HepG2 (cell line): ENCODE data around the gene VSIG2. TPM values are rescaled to one million over a fixed set of nuclear protein-coding genes. Genes with fewer than 3 reads are reported as not detected.

ENCODE experiments used
- ATAC-seq: fragments of 200-7000 bp; cut with Tn5 transposase; 3 replicates; pipeline ENCODE4 v1.9.1; 2020; ENCODE audit warnings: mild to moderate bottlenecking, moderate library complexity
- BruUV-seq: library from RNA; stranded (reverse); fragments of 400-500 nt; replicated peaks from 2 replicates; lab custom pipeline; 2021; lab: Mats Ljungman, UMichigan
- CTCF ChIA-PET: fragments of 300-600 bp; formaldehyde crosslinking; extraction: SDS; loops from one replicate; lab custom pipeline; 2021; ENCODE audit warnings: low total read pairs, inconsistent platforms, low intra/inter-chr PET ratio; lab: Yijun Ruan, JAX
- POLR2A ChIA-PET: fragments of 350-600 bp; sonication (Branson Sonifier 250); formaldehyde crosslinking; loops from one replicate; lab custom pipeline; 2020; ENCODE audit warnings: antibody characterized with exemption, inconsistent platforms; lab: Yijun Ruan, JAX
- DNase-seq: peaks from one replicate; pipeline ENCODE4 v3.0.0-alpha.2; 2015; ENCODE audit warnings: low spot score
- FAIRE-seq: peaks from 3 replicates; lab custom pipeline; 2011; peaks lifted over from hg19 to GRCh38; lab: Jason Lieb, UNC
- H2AFZ ChIP-seq: one replicate; pipeline ENCODE4 v1.6.1; 2011; ENCODE audit warnings: low read length, inconsistent platforms
- H3K27ac ChIP-seq: fragments of 300-600 bp; 3 replicates; pipeline ENCODE4 v1.8.0; 2011; ENCODE audit warnings: mixed run types, mild to moderate bottlenecking, mixed read lengths, low read length, inconsistent platforms; ENCODE audit not compliant: insufficient read depth; ENCODE audit errors: extremely low read length
- H3K27me3 ChIP-seq, 2 experiments: fragments of 200-600 bp in 1 of 2; 2 replicates in 1 of 2; 3 replicates in 1 of 2; pipeline versions ENCODE4 v1.6.0 to v1.8.0; 2011; ENCODE audit warnings: low read length in 2 of 2, mild to moderate bottlenecking in 2 of 2, moderate library complexity in 2 of 2, inconsistent platforms in 1 of 2; ENCODE audit not compliant: insufficient read depth in 2 of 2, control insufficient read depth in 1 of 2
- H3K36me3 ChIP-seq, 2 experiments: fragments of 200-600 bp in 1 of 2; replicated peaks in 1 of 2; 2 replicates in 1 of 2; 3 replicates in 1 of 2; pipeline versions ENCODE4 v1.5.1 to v1.8.0; 2011; ENCODE audit warnings: low read length in 2 of 2, inconsistent platforms in 1 of 2; ENCODE audit not compliant: insufficient read depth in 2 of 2, control insufficient read depth in 1 of 2
- H3K4me1 ChIP-seq: 2 replicates; pipeline ENCODE4 v1.5.1; 2012; ENCODE audit warnings: low read length, inconsistent platforms; ENCODE audit not compliant: insufficient read depth
- H3K4me2 ChIP-seq: 2 replicates; pipeline ENCODE4 v1.6.0; 2011; ENCODE audit warnings: low read depth, low read length, inconsistent platforms
- H3K4me3 ChIP-seq, 3 experiments: fragments of 200-600 bp in 1 of 3; sonication (generic), shearing (Covaris generic) in 1 of 3; replicated peaks in 1 of 3; 2 replicates each; pipeline ENCODE4 v1.5.1; 2011 to 2016; ENCODE audit warnings: low read length in 3 of 3, inconsistent platforms in 2 of 3, low read depth in 2 of 3, mild to moderate bottlenecking in 2 of 3, control low read depth in 1 of 3, mixed read lengths in 1 of 3; ENCODE audit not compliant: insufficient read depth in 1 of 3
- H3K79me2 ChIP-seq: one replicate; pipeline ENCODE4 v1.6.1; 2011; ENCODE audit warnings: low read length, inconsistent platforms; ENCODE audit not compliant: insufficient read depth
- H3K9ac ChIP-seq: 2 replicates; pipeline ENCODE4 v1.6.0; 2011; ENCODE audit warnings: mild to moderate bottlenecking, low read depth, low read length, inconsistent platforms; ENCODE audit not compliant: insufficient read depth
- H3K9me3 ChIP-seq: 2 replicates; pipeline ENCODE4 v1.5.1; 2012; ENCODE audit warnings: mild to moderate bottlenecking, low read length
- H4K20me1 ChIP-seq: 2 replicates; pipeline ENCODE4 v1.6.0; 2011; ENCODE audit warnings: inconsistent platforms, mild to moderate bottlenecking, low read length, moderate library complexity; ENCODE audit not compliant: insufficient read depth
- GRHL1 ChIP-seq: sonication (generic); formaldehyde crosslinking; conservative IDR thresholded peaks from 2 replicates; pipeline ENCODE4 v1.8.0; 2022; ENCODE audit warnings: missing genetic modification reagents
- HNF1B ChIP-seq: sonication (generic); formaldehyde crosslinking; IDR thresholded peaks from 2 replicates; pipeline ENCODE4 v1.5.1; 2020; ENCODE audit warnings: mild to moderate bottlenecking, moderate library complexity, missing genetic modification reagents
- KDM2A ChIP-seq: sonication (generic); formaldehyde crosslinking; IDR thresholded peaks from 2 replicates; pipeline ENCODE4 v1.4.0; 2020; ENCODE audit warnings: low read depth, missing genetic modification reagents, borderline replicate concordance
- MTF2 ChIP-seq: sonication (generic); formaldehyde crosslinking; IDR thresholded peaks from 2 replicates; pipeline ENCODE4 v1.5.0; 2020; ENCODE audit warnings: missing genetic modification reagents, borderline replicate concordance
- MYNN ChIP-seq: sonication (generic); formaldehyde crosslinking; IDR thresholded peaks from 2 replicates; pipeline ENCODE4 v1.4.0; 2020; ENCODE audit warnings: mild to moderate bottlenecking, low read depth, missing genetic modification reagents
- PREB ChIP-seq: sonication (generic); formaldehyde crosslinking; IDR thresholded peaks from 2 replicates; pipeline ENCODE4 v1.4.0; 2020; ENCODE audit warnings: missing genetic modification reagents
- RAD21 ChIP-seq: fragments of 450-650 bp; formaldehyde crosslinking; IDR thresholded peaks from 2 replicates; pipeline ENCODE4 v1.5.0; 2020; ENCODE audit warnings: mild to moderate bottlenecking
- RXRB ChIP-seq: IDR thresholded peaks from 2 replicates; pipeline ENCODE4 v1.6.1; 2016; ENCODE audit warnings: borderline replicate concordance, missing genetic modification reagents, missing compliant biosample characterization
- SAFB2 ChIP-seq: sonication (generic); formaldehyde crosslinking; IDR thresholded peaks from 2 replicates; pipeline ENCODE4 v1.5.1; 2020; ENCODE audit warnings: missing genetic modification reagents, low read depth, mild to moderate bottlenecking, borderline replicate concordance
- WIZ ChIP-seq: sonication (generic); formaldehyde crosslinking; IDR thresholded peaks from 2 replicates; pipeline ENCODE4 v1.5.1; 2020; ENCODE audit warnings: mild to moderate bottlenecking, missing genetic modification reagents
- ZFP36L1 ChIP-seq: sonication (generic); formaldehyde crosslinking; IDR thresholded peaks from 2 replicates; pipeline ENCODE4 v1.8.0; 2022; ENCODE audit warnings: mild to moderate bottlenecking, missing genetic modification reagents, moderate library complexity
- ZNF264 ChIP-seq: sonication (generic); formaldehyde crosslinking; IDR thresholded peaks from 2 replicates; pipeline ENCODE4 v1.4.0; 2020; ENCODE audit warnings: missing genetic modification reagents
- ZNF335 ChIP-seq: sonication (generic); formaldehyde crosslinking; IDR thresholded peaks from 2 replicates; pipeline ENCODE4 v1.4.0; 2020; ENCODE audit warnings: missing genetic modification reagents
- ZNF678 ChIP-seq: sonication (generic); formaldehyde crosslinking; IDR thresholded peaks from 2 replicates; pipeline ENCODE4 v1.4.0; 2020; ENCODE audit warnings: mild to moderate bottlenecking, missing genetic modification reagents
- ZNF770 ChIP-seq: sonication (generic); formaldehyde crosslinking; IDR thresholded peaks from 2 replicates; pipeline ENCODE4 v1.5.0; 2020; ENCODE audit warnings: mild to moderate bottlenecking, missing genetic modification reagents
- ZSCAN20 ChIP-seq: sonication (generic); formaldehyde crosslinking; IDR thresholded peaks from 2 replicates; pipeline ENCODE4 v1.4.0; 2020; ENCODE audit warnings: missing genetic modification reagents, mild to moderate bottlenecking, borderline replicate concordance
- WGBS: methylation state at CpG from one replicate; pipeline ENCODE4 v1.1.6; 2017; ENCODE audit warnings: low lambda C conversion rate; 5-methylcytosine and 5-hydroxymethylcytosine counted together
- in situ Hi-C: cut with HindIII; loops from 2 replicates; pipeline ENCODE4 v1.10.0; 2017; ENCODE audit warnings: low pct_unique_long_range_greater_than_20kb; ENCODE audit not compliant: extremely low pct_ligation_motif_present
- intact Hi-C: fragments of 100-400 bp; cut with micrococcal nuclease; formaldehyde crosslinking; loops from one replicate; pipeline ENCODE4 v1.10.0; 2022; ENCODE audit not compliant: unreplicated experiment
- polyA plus RNA-seq, 8 experiments: library from polyadenylated mRNA; depleted of rRNA in 3 of 8; stranded (reverse) in 7 of 8; unstranded in 1 of 8; fragments of >200 nt; fragmentation: Illumina TruSeq in 4 of 8; extraction: Trizol in 4 of 8; gene quantifications; 2 replicates each; pipeline versions ENCODE4 v1.2.1 to v1.2.3, GENCODE V29; 2011 to 2016; ENCODE audit warnings: low read depth in 4 of 8, missing spikeins in 1 of 8, mixed read lengths in 1 of 8; ENCODE audit not compliant: insufficient read depth in 1 of 8
- total RNA-seq, 5 experiments: library from RNA; depleted of rRNA; stranded (reverse); fragments of >200 nt; fragmentation: Illumina TruSeq; extraction: Trizol; gene quantifications; 2 replicates each; pipeline ENCODE4 v1.2.3, GENCODE V29; 2016; ENCODE audit warnings: low read depth in 1 of 5

VSIG2 gene
- total and polyA plus RNA-seq, 2 of the 13 experiments (the other 11 are each of a cell fraction or from before 2014, with no cell fraction given): 0.80 to 2.7 TPM

- intact Hi-C loops (loop anchor here (2.0 kb wide), 1 partner anchor 36 kb away; no protein-coding TSS in a partner anchor), in situ Hi-C loops (no loop called here)
- FAIRE-seq (no peak), ATAC-seq (peak; percentile 98), DNase-seq (peak; percentile 46)
- peaks cover 20% of the 10 kb centered on the region for H4K20me1 ChIP-seq
- H2AFZ ChIP-seq: peak within 1 kb of the TSS; percentile 37
- H3K4me3 ChIP-seq: peak within 1 kb of the TSS; percentile 94 to 96 (median 96)
- ChIA-PET POLR2A (interaction anchor here (0.6 to 2.7 kb wide), 12 partner anchors 15 to 160 kb away, joined by 3 to 14 read pairs (median 5); partner anchors contain the start of genes SIAE and SPA17), CTCF (interaction anchor here (0.9 kb wide), 1 partner anchor 54 kb away, joined by 3 read pairs; no protein-coding TSS in a partner anchor)
- H3K9ac ChIP-seq: peak within 1 kb of the TSS; percentile 88
- no peaks in the 10 kb centered on the region for H3K9me3 ChIP-seq
- no TSS peak for BruUV-seq
- H3K27me3 ChIP-seq: no peaks in the 10 kb centered on the region; a peak in 1 of 5 replicates
- peak within 1 kb of the TSS; percentile 88 for H3K27ac ChIP-seq
- no peaks in the 10 kb centered on the region for H3K36me3 ChIP-seq
- 0% methylated on average over 18 of the region's 62 CpGs for WGBS
- peak within 1 kb of the TSS; percentile 97 for H3K4me2 ChIP-seq
- H3K4me1 ChIP-seq: peaks cover 46% of the 10 kb centered on the region
- peaks cover 46% of the 10 kb centered on the region for H3K79me2 ChIP-seq
- no peak for TF ChIP-seq RAD21 (CRISPR knock-in tag)
- TF ChIP-seq KDM2A (CRISPR knock-in tag): peak; percentile 81
- TF ChIP-seq SAFB2 (CRISPR knock-in tag): no peak
- TF ChIP-seq ZNF264 (CRISPR knock-in tag): no peak
- no peak for TF ChIP-seq GRHL1
- peak; percentile 45; the same call in 1 of the 2 replicates for TF ChIP-seq RXRB (CRISPR knock-in tag)
- no peak; the same call in 1 of the 2 replicates for TF ChIP-seq ZNF770 (CRISPR knock-in tag)
- TF ChIP-seq ZNF335 (CRISPR knock-in tag): peak; percentile 74; the same call in 1 of the 2 replicates
- TF ChIP-seq HNF1B: peak; percentile 54; the same call in 1 of the 2 replicates
- peak; percentile 71; the same call in 1 of the 2 replicates for TF ChIP-seq WIZ (CRISPR knock-in tag)
- TF ChIP-seq ZFP36L1 (CRISPR knock-in tag): peak; percentile 52; the same call in 1 of the 2 replicates
- TF ChIP-seq ZNF678: 0 out of 2 replicates have a peak, but pooled peaks have one; percentile 65
- no peak for TF ChIP-seq PREB (CRISPR knock-in tag)
- TF ChIP-seq MTF2: peak; percentile 79
- TF ChIP-seq MYNN (CRISPR knock-in tag): peak; percentile 54; the same call in 1 of the 2 replicates
- TF ChIP-seq ZSCAN20 (CRISPR knock-in tag): no peak; the same call in 1 of the 2 replicates
These were observed 48.3 kb upstream of the VSIG2 start, which contains the start of gene MSANTD2 for GRCh38 chr11:124800226-124800929. Gene MSANTD2, minus strand, starts transcription at chr11:124800406. Its CDS starts 26 bp downstream, at chr11:124800380.
